ENCODE measurements around the gene PRM3.

The PRM3 gene

DNA sequence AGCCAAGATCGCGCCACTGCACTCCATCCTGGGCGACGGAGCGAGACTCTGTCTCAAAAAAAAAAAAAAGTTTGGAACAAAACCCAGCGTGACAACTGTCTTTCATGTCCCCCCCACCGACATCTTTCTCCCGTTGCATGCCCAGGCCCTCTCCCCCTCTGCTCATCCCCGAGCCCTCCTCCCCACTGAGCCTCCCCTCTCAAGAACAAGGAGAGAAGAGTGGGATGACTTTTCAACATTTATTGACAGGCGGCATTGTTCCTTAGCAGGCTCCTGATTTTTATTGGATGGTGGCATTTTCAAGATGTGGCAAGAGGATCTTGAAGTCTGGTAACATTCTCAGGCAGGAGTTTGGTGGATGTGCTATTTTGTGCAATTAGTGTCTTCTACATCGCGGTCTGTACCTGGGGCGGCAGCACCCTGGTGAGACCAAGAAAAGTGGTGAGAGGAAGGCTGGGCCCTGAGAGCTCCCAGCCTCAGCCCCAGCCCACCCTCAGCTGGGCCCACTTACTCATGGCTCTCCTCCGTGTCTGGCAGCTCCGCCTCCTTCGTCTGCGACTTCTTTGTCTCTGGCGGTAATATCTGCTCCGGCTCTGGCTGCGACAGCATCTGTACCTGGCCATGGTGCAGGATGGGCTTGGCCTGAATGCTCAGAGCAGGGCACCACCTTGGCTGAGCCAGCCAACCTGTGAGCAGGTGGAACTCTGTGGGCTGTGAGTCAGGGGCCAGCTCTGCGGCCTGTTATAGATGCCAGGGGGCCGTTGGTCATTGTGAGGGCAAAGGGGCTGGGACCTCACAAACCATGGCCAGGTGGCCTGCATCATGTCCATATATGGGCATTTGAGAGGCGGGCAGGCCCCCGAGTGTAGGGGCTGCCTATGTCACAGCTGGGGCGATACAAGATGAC lies 7.4 kb upstream of the PRM3 start, which contains the start of gene PRM1:
PRM1 (minus strand) TSS at position 715 of the 907 bp plus-strand sequence; CDS start at position 623, 92 bp downstream.
- no peak for DNase-seq

- DNase-seq = no peak
Observed at GRCh38 chr16:11278681-11279628, 5.5 kb upstream of the PRM3 start.

DNA sequence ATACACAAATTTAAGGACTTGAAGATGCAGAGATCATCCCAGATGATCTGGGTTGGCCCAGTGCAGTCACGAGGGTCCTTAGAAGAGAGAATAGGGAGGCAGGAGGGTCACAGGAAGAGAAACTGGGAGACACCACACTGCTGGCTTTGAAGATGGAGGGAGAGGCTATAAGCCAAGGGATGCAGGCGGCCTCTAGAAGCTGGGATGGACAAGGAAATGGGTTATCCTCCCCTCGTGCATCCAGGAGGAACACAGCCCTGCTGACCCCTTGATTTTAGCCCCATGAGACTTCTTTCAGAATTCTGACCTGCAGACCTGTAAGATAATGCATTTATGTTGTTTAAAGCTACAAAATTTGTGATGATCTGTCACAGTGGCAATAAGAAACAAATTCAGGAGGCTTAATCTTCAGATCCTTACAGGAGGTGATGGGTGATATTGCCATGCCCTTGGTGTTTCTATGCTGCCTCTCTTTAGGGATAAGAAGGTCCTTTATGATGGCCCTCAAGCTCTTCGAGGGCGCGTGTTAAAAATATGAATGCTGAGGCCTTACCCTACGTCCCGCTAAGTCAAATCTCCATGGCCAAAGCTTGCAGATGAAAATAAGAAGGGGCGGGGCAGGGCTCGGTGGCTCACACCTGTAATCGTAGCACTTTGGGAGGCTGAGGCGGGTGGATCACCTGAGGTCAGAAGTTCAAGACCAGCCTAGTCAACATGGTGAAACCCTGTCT lies 4.3 kb upstream of the PRM3 start:
- DNase-seq = no peak

GRCh38 chr16:11276896-11277593 lies 3.6 kb upstream of the PRM3 start:
- no peak for DNase-seq

GRCh38 chr16:11276143-11276895 lies 2.9 kb upstream of the PRM3 start, which contains the start of gene PRM2:
TSS of gene PRM2 (minus strand) at chr16:11276480. CDS start at chr16:11276370, 110 bp downstream.
- DNase-seq = no peak

DNA sequence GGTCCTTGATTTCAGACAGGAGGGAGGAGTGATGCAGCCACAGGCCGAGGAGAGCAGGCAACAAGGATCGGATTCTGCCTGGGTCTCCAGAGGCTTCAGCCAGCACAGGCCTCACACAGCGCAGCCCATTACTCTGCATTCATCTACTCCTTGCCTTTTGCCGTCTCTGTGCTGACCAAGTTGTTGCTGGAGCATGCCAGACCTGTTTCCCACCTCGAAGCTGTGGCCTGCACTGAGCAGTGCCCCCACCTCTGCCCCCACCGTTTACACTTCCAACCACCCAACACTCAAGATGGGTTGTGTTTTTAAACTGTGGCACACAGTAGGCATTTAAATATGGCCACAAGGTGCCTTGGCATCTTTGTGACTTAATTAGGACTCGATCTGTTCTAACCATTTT lies 1.5 kb upstream of the PRM3 start:
- no peak for DNase-seq

- DNase-seq = no peak
Observed at GRCh38 chr16:11273721-11274324, 394 bp upstream of the PRM3 start.

GRCh38 chr16:11272484-11272883 lies 945 bp downstream of the PRM3 start:
- DNase-seq = no peak

GRCh38 chr16:11271610-11272009 lies 1.8 kb downstream of the PRM3 start:
- no peak for DNase-seq

GRCh38 chr16:11270602-11271162 lies 2.7 kb downstream of the PRM3 start:
- no peak for DNase-seq

DNA sequence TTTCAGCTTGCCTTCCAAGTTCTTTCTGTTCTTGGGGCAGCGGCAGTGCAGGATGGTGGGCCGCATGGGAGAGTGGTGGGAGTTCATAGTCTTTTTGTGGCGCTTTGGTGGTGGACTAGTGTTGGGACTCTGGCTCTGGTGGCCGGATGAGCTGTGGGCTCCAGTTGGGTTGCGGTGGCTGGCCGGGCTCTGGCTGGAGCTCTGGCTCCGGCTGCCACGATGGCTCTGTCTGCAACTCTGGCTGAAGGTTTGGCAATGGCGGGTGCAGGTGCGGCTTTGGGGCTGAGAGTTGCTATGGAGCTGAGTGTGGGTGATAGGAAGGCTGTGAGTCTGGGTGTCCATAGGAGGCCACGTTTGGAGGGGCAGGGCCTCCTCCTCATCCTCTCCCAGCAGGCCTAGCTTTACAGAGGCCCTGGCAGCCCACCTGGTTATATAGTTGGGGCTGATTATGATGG lies 4.5 kb downstream of the PRM3 start, which contains the start of gene TNP2:
TNP2 (minus strand) TSS at position 405 of the 455 bp plus-strand sequence; CDS start at position 342, 63 bp downstream.
- no peak for DNase-seq

GRCh38 chr16:11265124-11265523 lies 8.3 kb downstream of the PRM3 start:
- no peak for DNase-seq

- DNase-seq = no peak
Observed at GRCh38 chr16:11264155-11264832, 9.1 kb downstream of the PRM3 start.

GRCh38 chr16:11263737-11264136 lies 9.7 kb downstream of the PRM3 start:
- peak; percentile 79 for DNase-seq

DNA sequence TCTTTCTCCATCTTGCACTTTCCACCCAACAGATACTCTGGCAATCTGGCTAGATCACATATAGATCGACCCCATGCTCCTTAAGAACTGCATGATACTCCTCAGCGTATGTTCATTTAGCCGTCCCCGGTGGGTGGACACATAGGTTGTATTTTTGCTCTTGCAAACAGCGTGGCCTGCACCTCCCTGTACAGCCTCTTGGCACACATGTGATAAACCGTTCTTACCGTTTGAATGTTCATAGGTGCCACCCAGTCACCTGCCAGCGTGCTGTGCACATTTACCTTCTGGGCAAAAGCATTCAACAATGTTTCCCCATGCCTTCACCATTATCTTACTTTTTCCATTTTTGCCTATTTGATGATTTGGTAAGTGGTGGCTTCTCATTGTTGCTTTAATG lies 10.5 kb downstream of the PRM3 start:
- DNase-seq = no peak

GRCh38 chr16:11260596-11260966 lies 12.8 kb downstream of the PRM3 start:
- DNase-seq = no peak

GRCh38 chr16:11259655-11260595 lies 13.5 kb downstream of the PRM3 start:
- no peak for DNase-seq
